ENCODE measurements around the gene RRP1.
"Not testable (repeated sequence)": the region's sequence is repeated elsewhere in the genome, so short reads cannot be mapped to it uniquely, and the experiment has no call there.

RRP1 gene

DNA sequence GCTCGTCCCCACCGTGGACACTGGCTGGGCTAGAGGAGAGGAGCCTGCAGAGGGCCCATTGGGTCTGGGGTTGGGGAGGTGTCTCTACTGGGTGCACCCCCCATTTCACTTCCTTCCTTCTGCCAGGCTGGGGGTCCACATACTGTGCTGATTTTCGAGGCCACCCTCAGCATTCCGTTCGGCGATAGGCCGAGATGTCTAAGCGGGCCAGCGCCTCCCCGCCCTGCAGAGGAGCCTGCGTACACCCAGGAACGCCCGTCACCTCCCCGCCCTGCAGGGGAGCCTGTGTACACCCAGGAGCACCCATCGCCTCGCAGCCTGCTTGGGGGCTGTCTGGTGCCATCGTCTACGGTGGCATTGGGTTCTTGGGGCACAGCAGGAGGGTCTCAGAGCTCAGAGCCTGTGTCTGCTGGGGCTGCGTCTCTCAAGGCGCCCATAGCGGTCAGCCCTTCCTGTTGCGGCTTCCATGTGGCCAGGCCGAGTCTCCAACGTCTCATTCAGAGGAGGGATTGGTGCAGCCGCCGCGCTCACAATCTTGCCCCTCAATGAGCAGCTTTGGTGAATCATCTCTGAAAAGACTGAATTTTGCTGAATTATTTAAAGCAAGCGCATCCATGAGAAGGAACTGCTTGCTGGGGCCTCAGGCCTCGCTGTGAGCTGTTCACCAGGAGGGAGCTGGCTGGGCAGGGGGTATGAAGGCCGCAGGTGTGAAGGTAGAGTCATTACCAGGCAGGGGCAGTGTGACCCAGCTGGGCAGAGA, 44.9 kb downstream of the RRP1 start:
- in situ Hi-C loops (cut with HindIII; ENCODE audit: low sequenced_read_pairs): no loop called here

- in situ Hi-C loops (cut with HindIII; ENCODE audit: low sequenced_read_pairs): no loop called here
These were observed 45.7 kb downstream of the RRP1 start for GRCh38 chr21:43835050-43835449.

DNA sequence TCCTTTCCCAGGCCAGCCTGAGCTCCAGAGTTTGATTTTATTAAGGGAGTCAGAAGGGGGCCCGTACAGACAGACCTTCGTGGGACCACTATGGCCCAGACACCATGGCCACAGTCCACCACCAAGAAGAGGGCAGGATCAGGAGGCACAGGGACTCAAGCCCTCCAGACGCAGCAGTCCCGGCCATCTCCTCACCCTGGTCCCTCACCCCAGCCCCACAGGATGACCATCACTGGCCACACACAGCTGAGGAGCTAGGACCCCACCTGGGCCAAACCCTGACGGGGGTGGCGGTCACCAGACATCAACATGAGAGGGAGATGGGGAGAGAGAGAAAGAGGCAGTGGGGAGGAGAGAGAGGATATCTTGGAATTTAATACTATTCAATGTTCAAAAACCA, 46.5 kb downstream of the RRP1 start:
- in situ Hi-C loops (cut with HindIII; ENCODE audit: low sequenced_read_pairs): no loop called here

- in situ Hi-C loops (cut with HindIII; ENCODE audit: low sequenced_read_pairs): no loop called here
These were observed 47.2 kb downstream of the RRP1 start for GRCh38 chr21:43836616-43837015.

DNA sequence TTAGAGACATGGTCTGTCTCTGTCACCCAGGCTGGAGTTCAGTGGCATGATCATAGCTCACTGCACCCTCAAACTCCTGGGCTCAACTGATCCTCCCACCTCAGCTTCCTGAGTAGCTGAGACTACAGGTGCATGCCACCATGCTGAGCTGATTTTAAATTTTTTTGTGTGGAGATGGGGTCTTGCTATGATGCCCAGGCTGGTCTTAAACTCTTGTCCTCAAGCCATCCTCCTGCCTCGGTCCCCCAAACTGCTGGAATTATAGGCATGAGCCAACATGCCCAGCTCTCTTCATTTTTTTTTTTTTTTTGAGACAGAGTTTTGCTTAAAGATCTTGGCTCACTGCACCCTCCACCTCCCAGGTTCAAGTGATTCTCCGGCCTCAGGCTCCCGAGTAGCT, 50.9 kb downstream of the RRP1 start:
- in situ Hi-C loops (cut with HindIII; ENCODE audit: low sequenced_read_pairs): no loop called here

GRCh38 chr21:43842742-43843141, 53.4 kb downstream of the RRP1 start:
- in situ Hi-C loops (cut with HindIII; ENCODE audit: low sequenced_read_pairs): no loop called here

- in situ Hi-C loops (cut with HindIII; ENCODE audit: low sequenced_read_pairs): not testable (repeated sequence)
These were observed 55.5 kb downstream of the RRP1 start for GRCh38 chr21:43844906-43845305.

DNA sequence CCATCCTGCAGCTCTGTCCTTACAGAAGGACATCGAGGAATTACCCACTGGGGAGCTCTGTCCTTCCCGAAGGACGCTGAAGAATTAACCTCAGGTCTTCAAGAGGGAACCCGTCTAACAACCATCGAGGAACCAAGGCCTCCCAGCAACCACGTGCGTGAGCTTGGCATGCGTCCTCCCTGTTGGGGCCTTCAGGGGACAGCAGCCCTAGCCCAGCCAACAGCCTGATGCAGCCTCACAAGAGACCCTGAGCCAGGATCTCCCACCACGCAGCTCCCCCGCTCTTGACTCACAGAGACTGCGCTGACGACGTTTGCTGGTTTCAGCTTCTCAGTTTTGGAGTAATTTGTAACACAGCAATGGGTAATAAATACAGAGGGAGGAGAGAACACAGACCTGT, 56.0 kb downstream of the RRP1 start:
- in situ Hi-C loops (cut with HindIII; ENCODE audit: low sequenced_read_pairs): no loop called here

GRCh38 chr21:43846430-43846829, 57.1 kb downstream of the RRP1 start:
- in situ Hi-C loops (cut with HindIII; ENCODE audit: low sequenced_read_pairs): no loop called here

- in situ Hi-C loops (cut with HindIII; ENCODE audit: low sequenced_read_pairs): no loop called here
These were observed 57.9 kb downstream of the RRP1 start for GRCh38 chr21:43847301-43847700.

DNA sequence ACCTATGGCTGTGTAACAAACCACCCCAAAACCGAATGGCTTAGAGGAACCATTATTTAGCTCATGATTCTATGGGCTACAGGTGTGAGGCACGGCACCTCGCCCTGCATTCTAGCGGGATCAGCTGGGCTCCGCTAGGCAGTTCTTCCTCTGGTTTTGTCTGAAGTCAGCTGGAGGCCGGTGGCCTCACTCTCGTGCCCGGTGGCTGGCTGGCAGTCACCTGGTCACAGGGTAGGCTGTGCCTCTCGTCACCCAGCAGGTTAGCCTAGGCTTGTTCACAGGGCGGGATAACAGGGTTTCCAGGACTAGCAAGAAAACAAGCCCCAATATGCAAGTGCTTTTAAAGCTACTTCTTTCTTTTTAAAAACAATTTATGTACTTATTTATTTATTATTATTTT, 59.4 kb downstream of the RRP1 start:
- in situ Hi-C loops (cut with HindIII; ENCODE audit: low sequenced_read_pairs): no loop called here

GRCh38 chr21:43849532-43850299, 60.3 kb downstream of the RRP1 start:
- in situ Hi-C loops (cut with HindIII; ENCODE audit: low sequenced_read_pairs): no loop called here

DNA sequence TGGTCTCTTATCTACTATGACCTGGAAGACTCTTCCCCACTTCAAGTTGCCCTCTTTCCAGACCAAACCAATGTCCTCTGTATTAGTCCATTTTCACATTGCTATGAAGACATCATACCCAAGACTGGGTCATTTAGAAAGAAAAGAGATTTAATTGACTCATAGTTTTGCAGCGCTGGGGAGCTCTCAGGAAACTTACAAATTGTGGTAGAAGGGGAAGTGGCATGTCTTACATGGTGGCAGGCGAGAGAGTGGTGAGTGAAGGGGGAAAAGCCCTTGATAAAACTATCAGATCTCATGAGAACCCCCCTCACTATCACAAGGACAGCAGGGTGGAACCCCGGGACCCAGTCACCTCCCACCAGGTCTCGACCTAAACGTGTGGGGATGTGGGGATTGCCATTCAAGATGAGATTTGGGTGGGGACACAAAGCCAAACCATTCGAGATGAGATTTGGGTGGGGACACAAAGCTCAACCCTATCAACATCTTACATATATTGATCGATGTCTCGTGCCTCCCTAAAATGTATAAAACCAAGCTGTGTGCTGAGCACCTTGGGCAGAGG, 61.4 kb downstream of the RRP1 start:
- in situ Hi-C loops (cut with HindIII; ENCODE audit: low sequenced_read_pairs): no loop called here

DNA sequence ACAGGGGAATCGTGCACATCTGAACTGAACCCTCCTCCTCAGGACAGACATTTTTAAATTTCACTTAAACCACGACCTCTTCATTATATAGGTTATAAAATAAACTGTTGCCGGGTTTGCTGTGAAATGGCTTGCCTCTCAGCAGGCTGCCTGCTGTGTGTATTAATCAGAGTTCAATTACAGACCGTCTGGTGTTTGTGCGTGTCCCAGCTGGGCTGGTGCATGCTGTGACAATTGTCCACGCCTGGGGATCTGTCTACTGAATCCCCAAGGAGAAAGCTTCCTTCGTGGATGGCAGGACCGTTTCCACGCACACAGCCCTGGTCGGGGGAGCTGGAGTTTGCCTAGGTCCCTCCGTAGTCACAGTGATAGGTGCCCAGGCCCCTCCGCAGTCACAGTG, 62.2 kb downstream of the RRP1 start:
- in situ Hi-C loops (cut with HindIII; ENCODE audit: low sequenced_read_pairs): no loop called here

DNA sequence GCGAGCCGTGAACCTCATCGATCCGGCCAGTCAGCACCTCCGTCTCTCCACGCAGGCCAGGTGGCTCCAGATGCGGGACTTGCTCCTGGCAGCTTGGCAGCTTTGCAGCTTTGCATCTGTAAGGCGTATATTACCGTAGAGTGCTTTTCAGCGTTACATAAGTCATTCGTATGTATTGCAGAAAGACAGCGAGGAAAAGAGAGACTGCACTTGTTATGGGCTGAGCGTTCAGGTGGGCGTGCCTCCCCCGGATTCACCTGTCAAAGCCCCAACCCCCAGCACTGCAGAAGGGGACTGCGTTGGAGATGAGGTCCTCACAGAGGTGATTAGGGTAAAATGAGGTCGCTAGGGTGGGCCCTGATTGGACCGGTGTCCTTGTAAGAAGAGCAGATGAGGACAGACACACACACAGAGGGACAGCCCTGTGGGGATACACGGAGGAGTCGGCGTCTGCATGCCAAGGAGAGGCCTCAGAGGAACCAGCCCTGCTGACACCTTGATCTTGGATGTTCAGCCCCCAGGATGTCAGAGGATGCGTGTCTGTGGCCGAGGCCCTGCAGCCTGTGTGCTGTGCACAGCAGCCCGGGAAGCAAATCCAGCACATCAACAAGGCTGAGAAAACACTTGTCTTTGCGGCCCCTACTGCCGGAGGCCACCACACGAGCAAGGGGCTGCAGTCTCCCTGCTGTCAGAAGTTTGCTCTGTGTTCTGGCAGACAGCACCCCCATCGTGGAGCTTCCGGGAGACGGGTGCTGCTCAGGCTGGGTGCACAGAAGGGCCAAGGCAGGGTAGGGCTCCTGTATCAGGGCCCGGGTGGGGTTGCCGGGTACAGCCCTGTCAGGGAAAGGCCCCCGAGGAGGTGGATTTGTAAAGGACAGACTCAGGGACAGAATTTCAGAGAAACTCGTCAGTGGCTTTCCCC, 64.7 kb downstream of the RRP1 start:
- in situ Hi-C loops (cut with HindIII; ENCODE audit: low sequenced_read_pairs): no loop called here
